SK-N-SH (cell line): ENCODE measurements around the gene PGBD4. TPM values are rescaled to one million over a fixed set of nuclear protein-coding genes. Genes with fewer than 3 reads are reported as not detected.
A peak's percentile ranks its signal among the peaks of the same experiment; 100 is the strongest.

Experiments
- CTCF ChIA-PET: fragments of 300-600, 350-600 bp; formaldehyde crosslinking; extraction: SDS; loops from one replicate; lab custom pipeline; 2021; lab: Yijun Ruan, JAX
- POLR2A ChIA-PET: fragments of 350-600 bp; sonication (Branson Sonifier 250); formaldehyde crosslinking; extraction: SDS; loops from one replicate; lab custom pipeline; 2020; ENCODE audit warnings: antibody characterized with exemption, inconsistent platforms; lab: Yijun Ruan, JAX
- DNase-seq: peaks from one replicate; pipeline ENCODE4 v3.0.0; 2012
- H2AFZ ChIP-seq: fragments of 200-600 bp; sonication (generic); 2 replicates; pipeline ENCODE4 v1.8.1; 2016; ENCODE audit warnings: antibody characterized with exemption, mild to moderate bottlenecking, low read depth
- H3F3A ChIP-seq: fragments of 200-600 bp; sonication (generic); replicated peaks from 2 replicates; pipeline ENCODE3; 2016; ENCODE audit warnings: antibody characterized with exemption, mild to moderate bottlenecking; ENCODE audit not compliant: insufficient read depth
- H3K27ac ChIP-seq, 2 experiments: fragments of 200-500 bp in 1 of 2; fragments of 200-600 bp in 1 of 2; sonication (Bioruptor generic) in 1 of 2; sonication (generic), shearing (Covaris generic) in 1 of 2; 2 replicates each; pipeline versions ENCODE4 v1.5.1 to v1.6.1; 2014 to 2016; ENCODE audit warnings: low read depth in 2 of 2, inconsistent platforms in 1 of 2, low read length in 1 of 2, mild to moderate bottlenecking in 1 of 2, mixed read lengths in 1 of 2
- H3K27me3 ChIP-seq: fragments of 200-600 bp; sonication (generic), shearing (Covaris generic); 2 replicates; pipeline ENCODE4 v1.6.1; 2016; ENCODE audit warnings: mixed run types; ENCODE audit not compliant: insufficient read depth
- H3K36me3 ChIP-seq, 2 experiments: fragments of 200-500 bp in 1 of 2; fragments of 200-600 bp in 1 of 2; sonication (Bioruptor generic) in 1 of 2; sonication (generic) in 1 of 2; replicated peaks in 1 of 2; 2 replicates each; pipeline versions ENCODE3 to v1.5.1; 2014 to 2016; ENCODE audit warnings: low read length in 1 of 2, mild to moderate bottlenecking in 1 of 2; ENCODE audit not compliant: insufficient read depth in 2 of 2, control insufficient read depth in 1 of 2
- H3K4me1 ChIP-seq, 2 experiments: fragments of 200-500 bp in 1 of 2; fragments of 200-600 bp in 1 of 2; sonication (Bioruptor generic) in 1 of 2; sonication (generic), shearing (Covaris generic) in 1 of 2; 2 replicates each; pipeline versions ENCODE4 v1.5.1 to v1.6.1; 2014 to 2016; ENCODE audit warnings: low read depth in 1 of 2, low read length in 1 of 2, mixed run types in 1 of 2; ENCODE audit not compliant: insufficient read depth in 2 of 2, control insufficient read depth in 1 of 2
- H3K4me2 ChIP-seq: fragments of 200-600 bp; sonication (generic), shearing (Covaris generic); 2 replicates; pipeline ENCODE4 v1.6.1; 2017; ENCODE audit warnings: mixed run types
- H3K4me3 ChIP-seq, 2 experiments: fragments of 200-500 bp in 1 of 2; fragments of 200-600 bp in 1 of 2; sonication (Bioruptor generic) in 1 of 2; sonication (generic), shearing (Covaris generic) in 1 of 2; 2 replicates each; pipeline versions ENCODE4 v1.5.1 to v1.8.1; 2014 to 2016; ENCODE audit warnings: low read depth in 2 of 2, inconsistent platforms in 1 of 2, low read length in 1 of 2, mild to moderate bottlenecking in 1 of 2, mixed read lengths in 1 of 2, moderate library complexity in 1 of 2
- H3K79me2 ChIP-seq: fragments of 200-600 bp; sonication (generic); 2 replicates; pipeline ENCODE4 v1.8.1; 2017; ENCODE audit warnings: mild to moderate bottlenecking; ENCODE audit not compliant: insufficient read depth
- H3K9ac ChIP-seq: fragments of 200-600 bp; sonication (generic); 2 replicates; pipeline ENCODE4 v1.6.1; 2017; ENCODE audit warnings: mixed run types
- H3K9me2 ChIP-seq: fragments of 200-600 bp; sonication (generic); 2 replicates; pipeline ENCODE4 v1.6.1; 2017; ENCODE audit warnings: mixed run types
- H3K9me3 ChIP-seq: fragments of 200-600 bp; sonication (generic); 2 replicates; pipeline ENCODE4 v1.6.1; 2017; ENCODE audit warnings: mixed run types, mild to moderate bottlenecking, moderate library complexity
- H4K20me1 ChIP-seq: fragments of 200-600 bp; sonication (generic); 2 replicates; pipeline ENCODE4 v1.6.1; 2017; ENCODE audit warnings: mild to moderate bottlenecking, mixed run types; ENCODE audit not compliant: insufficient read depth
- CTCF ChIP-seq: fragments of 200-600 bp; sonication (generic); IDR thresholded peaks from 2 replicates; pipeline ENCODE4 v1.6.1; 2017; ENCODE audit warnings: antibody characterized with exemption, mild to moderate bottlenecking, moderate library complexity
- EP300 ChIP-seq, 2 experiments: IDR thresholded peaks; 2 replicates each; pipeline versions ENCODE4 v1.4.0 to v1.6.1; 2012; ENCODE audit warnings: borderline replicate concordance in 1 of 2, low read depth in 1 of 2, low read length in 1 of 2
- GABPA ChIP-seq: IDR thresholded peaks from 2 replicates; pipeline ENCODE4 v1.4.0; 2012; ENCODE audit warnings: low read depth, mild to moderate bottlenecking
- GATA2 ChIP-seq: sonication (generic); formaldehyde crosslinking; IDR thresholded peaks from 2 replicates; pipeline ENCODE4 v1.5.0; 2020; ENCODE audit warnings: mild to moderate bottlenecking, missing genetic modification reagents
- JUND ChIP-seq: IDR thresholded peaks from 2 replicates; pipeline ENCODE4 v1.4.0; 2012
- MEF2A ChIP-seq: IDR thresholded peaks from 2 replicates; pipeline ENCODE4 v1.4.0; 2012; ENCODE audit warnings: low read depth, borderline replicate concordance
- MXI1 ChIP-seq: IDR thresholded peaks from 2 replicates; pipeline ENCODE4 v1.6.1; 2012; ENCODE audit warnings: mild to moderate bottlenecking, low read depth, low read length, improper control_type of control experiment
- RAD21 ChIP-seq: IDR thresholded peaks from 2 replicates; pipeline ENCODE4 v1.6.1; 2012; ENCODE audit warnings: mild to moderate bottlenecking, low read length
- RCOR1 ChIP-seq: fragments of 150-350 bp; IDR thresholded peaks from 2 replicates; pipeline ENCODE4 v1.6.1; 2017; ENCODE audit warnings: antibody characterized with exemption, low read length
- REST ChIP-seq: IDR thresholded peaks from 2 replicates; pipeline ENCODE4 v1.6.1; 2012; ENCODE audit warnings: mild to moderate bottlenecking, low read depth, low read length, moderate library complexity
- RFX5 ChIP-seq: IDR thresholded peaks from 2 replicates; pipeline ENCODE4 v1.6.1; 2012; ENCODE audit warnings: mild to moderate bottlenecking, improper control_type of control experiment, low read length
- TAF1 ChIP-seq: IDR thresholded peaks from 2 replicates; pipeline ENCODE4 v1.6.1; 2012; ENCODE audit warnings: low read depth, mild to moderate bottlenecking, low read length, moderate library complexity, borderline replicate concordance
- TCF12 ChIP-seq: IDR thresholded peaks from 2 replicates; pipeline ENCODE4 v1.4.0; 2012
- USF1 ChIP-seq: IDR thresholded peaks from 2 replicates; pipeline ENCODE4 v1.4.0; 2012; ENCODE audit warnings: low read depth, borderline replicate concordance
- USF2 ChIP-seq: fragments of 150-350 bp; IDR thresholded peaks from 2 replicates; pipeline ENCODE4 v1.6.1; 2017; ENCODE audit warnings: antibody characterized with exemption, low read length, low read depth, borderline replicate concordance
- WGBS: methylation state at CpG from one replicate; pipeline ENCODE4 v1.1.6; 2017; ENCODE audit warnings: low lambda C conversion rate; 5-methylcytosine and 5-hydroxymethylcytosine counted together
- polyA plus RNA-seq, 3 experiments: library from polyadenylated mRNA; depleted of rRNA; stranded (reverse); fragments of >200 nt; gene quantifications; 2 replicates each; pipeline ENCODE4 v1.2.3, GENCODE V29; 2012

PGBD4 gene
- polyA plus RNA-seq, 1 of the 3 experiments (the other 2 are of a cell fraction), result 0.77 TPM

GRCh38 chr15:34102175-34102925 is 467 bp downstream of the PGBD4 start:
- peaks cover 8 to 9% of the 10 kb centered on the region in 2 experiments for H3K4me1 ChIP-seq
- WGBS, result 19% methylated on average over 29 of the region's 29 CpGs
- peak overlapping the region; percentile 81 to 85 for H3K27ac ChIP-seq
- TF ChIP-seq USF1 (peak; percentile 91), TAF1 (no peak), MXI1 (no peak), GABPA (no peak)
- peak overlapping the region; percentile 89 for H3K9ac ChIP-seq
- no peak for DNase-seq
- no peaks in the 10 kb centered on the region for H3K36me3 ChIP-seq
- H3K9me2 ChIP-seq, result no peaks in the 10 kb centered on the region
- ChIA-PET CTCF (interaction anchor here (0.9 to 1.2 kb wide), 3 partner anchors 8 to 265 kb away, joined by 3 to 4 read pairs (median 3); partner anchors contain the start of genes KATNBL1 and LPCAT4), POLR2A (interaction anchor here (0.7 to 1.1 kb wide), 3 partner anchors 15 to 123 kb away, joined by 3 to 9 read pairs (median 4); partner anchors contain the start of gene EMC4)
- H2AFZ ChIP-seq, result peak overlapping the region; percentile 84
- 0 out of 2 replicates have a peak, but pooled peaks cover 4% of the 10 kb centered on the region for H4K20me1 ChIP-seq
- peak overlapping the region; percentile 71 for H3K4me2 ChIP-seq
- H3F3A ChIP-seq, result peaks cover 9% of the 10 kb centered on the region
- H3K27me3 ChIP-seq, result no peaks in the 10 kb centered on the region
- peaks cover 52% of the 10 kb centered on the region for H3K79me2 ChIP-seq
- H3K4me3 ChIP-seq, result peak overlapping the region; percentile 69 to 86
- no peaks in the 10 kb centered on the region for H3K9me3 ChIP-seq

GRCh38 chr15:34106423-34106822 is 4.5 kb downstream of the PGBD4 start:
- Histone ChIP-seq H2AFZ (no peak overlapping the region), H3K9ac (no peak overlapping the region), H3K9me3 (no peaks in the 10 kb centered on the region), H3F3A (peaks cover 7% of the 10 kb centered on the region), H3K4me1 (peaks cover 0 to 7% of the 10 kb centered on the region in 2 experiments; a peak in 1 of 4 replicates), H3K27ac (no peak overlapping the region), H3K36me3 (no peaks in the 10 kb centered on the region), H3K4me3 (no peak overlapping the region), H3K27me3 (no peaks in the 10 kb centered on the region), H3K4me2 (no peak overlapping the region), H4K20me1 (no peaks in the 10 kb centered on the region), H3K9me2 (no peaks in the 10 kb centered on the region), H3K79me2 (peaks cover 11% of the 10 kb centered on the region)
- TF ChIP-seq JUND (no peak), TCF12 (no peak), GABPA (no peak), MEF2A (no peak), EP300 (IDR thresholded peaks at IDR 0.05; ENCODE audit: borderline replicate concordance in 1 of 2, low read depth in 1 of 2, low read length in 1 of 2) (no peak), CTCF (no peak), RAD21 (no peak), RFX5 (no peak), REST (no peak), GATA2 (CRISPR knock-in tag) (no peak), RCOR1 (no peak), USF2 (no peak)
- CTCF ChIA-PET, result no interaction called here
- DNase-seq, result no peak
- POLR2A ChIA-PET, result no interaction called here
- 100% methylated on average over 1 of the region's 1 CpG for WGBS
